ENCODE data around the gene PKD2L1.

DNA sequence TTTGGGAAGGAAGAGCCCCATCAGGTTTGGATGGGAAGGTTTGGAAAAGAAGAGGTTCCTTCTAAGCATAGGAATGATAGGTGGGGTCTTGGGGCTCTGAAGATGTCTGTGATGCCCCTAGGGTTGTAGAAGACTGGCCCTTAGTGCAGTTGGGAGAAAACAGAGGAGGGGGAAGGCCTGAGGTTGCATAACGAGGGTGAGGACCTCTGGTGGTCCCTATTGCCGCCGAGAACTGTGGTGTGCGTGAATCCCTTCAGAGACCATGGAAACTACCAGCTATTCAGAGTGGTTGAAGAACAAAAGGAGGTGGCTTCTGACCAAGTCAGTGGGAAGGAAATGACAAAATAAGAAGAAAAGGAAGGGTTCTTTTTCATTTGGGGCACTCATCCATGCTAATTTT lies 3.1 kb upstream of the PKD2L1 start:
- TF ChIP-seq, protein P1, sequence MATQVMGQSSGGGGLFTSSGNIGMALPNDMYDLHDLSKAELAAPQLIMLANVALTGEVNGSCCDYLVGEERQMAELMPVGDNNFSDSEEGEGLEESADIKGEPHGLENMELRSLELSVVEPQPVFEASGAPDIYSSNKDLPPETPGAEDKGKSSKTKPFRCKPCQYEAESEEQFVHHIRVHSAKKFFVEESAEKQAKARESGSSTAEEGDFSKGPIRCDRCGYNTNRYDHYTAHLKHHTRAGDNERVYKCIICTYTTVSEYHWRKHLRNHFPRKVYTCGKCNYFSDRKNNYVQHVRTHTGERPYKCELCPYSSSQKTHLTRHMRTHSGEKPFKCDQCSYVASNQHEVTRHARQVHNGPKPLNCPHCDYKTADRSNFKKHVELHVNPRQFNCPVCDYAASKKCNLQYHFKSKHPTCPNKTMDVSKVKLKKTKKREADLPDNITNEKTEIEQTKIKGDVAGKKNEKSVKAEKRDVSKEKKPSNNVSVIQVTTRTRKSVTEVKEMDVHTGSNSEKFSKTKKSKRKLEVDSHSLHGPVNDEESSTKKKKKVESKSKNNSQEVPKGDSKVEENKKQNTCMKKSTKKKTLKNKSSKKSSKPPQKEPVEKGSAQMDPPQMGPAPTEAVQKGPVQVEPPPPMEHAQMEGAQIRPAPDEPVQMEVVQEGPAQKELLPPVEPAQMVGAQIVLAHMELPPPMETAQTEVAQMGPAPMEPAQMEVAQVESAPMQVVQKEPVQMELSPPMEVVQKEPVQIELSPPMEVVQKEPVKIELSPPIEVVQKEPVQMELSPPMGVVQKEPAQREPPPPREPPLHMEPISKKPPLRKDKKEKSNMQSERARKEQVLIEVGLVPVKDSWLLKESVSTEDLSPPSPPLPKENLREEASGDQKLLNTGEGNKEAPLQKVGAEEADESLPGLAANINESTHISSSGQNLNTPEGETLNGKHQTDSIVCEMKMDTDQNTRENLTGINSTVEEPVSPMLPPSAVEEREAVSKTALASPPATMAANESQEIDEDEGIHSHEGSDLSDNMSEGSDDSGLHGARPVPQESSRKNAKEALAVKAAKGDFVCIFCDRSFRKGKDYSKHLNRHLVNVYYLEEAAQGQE (IDR thresholded peaks at IDR 0.05; ENCODE audit: insufficient read depth in 1 of 2, low read depth in 2 of 2, low read length in 2 of 2): no peak
- TF ChIP-seq POLR2AphosphoS5 (IDR thresholded peaks at IDR 0.05; ENCODE audit: low read depth, low read length): no peak
- no peak for TF ChIP-seq FOXP2 (optimal IDR thresholded peaks at IDR 0.05; ENCODE audit: borderline replicate concordance, extremely low read depth, extremely low read length, insufficient read depth)
- no peak for TF ChIP-seq TAF1 (IDR thresholded peaks at IDR 0.05; ENCODE audit: borderline replicate concordance, insufficient read depth, low read length)

All from PFSK-1 (cell line).